Measurements from ENCODE around the gene CALHM2. TPM values are rescaled to one million over a fixed set of nuclear protein-coding genes. Genes with fewer than 3 reads are reported as not detected.
"Not testable (repeated sequence)": the region's sequence is repeated elsewhere in the genome, so short reads cannot be mapped to it uniquely, and the experiment has no call there.

The CALHM2 gene
- total RNA-seq, 1 donor from 2014 or later = 11.3 TPM

GRCh38 chr10:103423748-103424147 is 28.4 kb downstream of the CALHM2 start:
- Histone ChIP-seq H3K36me3 (peaks cover 95% of the 10 kb centered on the region), H3K9me3 (replicated peaks) (no peaks in the 10 kb centered on the region), H3K27me3 (ENCODE audit: low read depth) (no peaks in the 10 kb centered on the region), H3K4me1 (no peaks in the 10 kb centered on the region), H3K4me3 (no peak overlapping the region), H3K27ac (replicated peaks) (no peak overlapping the region)
- DNase-seq = no peak
- intact Hi-C loops (cut with micrococcal nuclease) = no loop called here
- TF ChIP-seq, protein P1, sequence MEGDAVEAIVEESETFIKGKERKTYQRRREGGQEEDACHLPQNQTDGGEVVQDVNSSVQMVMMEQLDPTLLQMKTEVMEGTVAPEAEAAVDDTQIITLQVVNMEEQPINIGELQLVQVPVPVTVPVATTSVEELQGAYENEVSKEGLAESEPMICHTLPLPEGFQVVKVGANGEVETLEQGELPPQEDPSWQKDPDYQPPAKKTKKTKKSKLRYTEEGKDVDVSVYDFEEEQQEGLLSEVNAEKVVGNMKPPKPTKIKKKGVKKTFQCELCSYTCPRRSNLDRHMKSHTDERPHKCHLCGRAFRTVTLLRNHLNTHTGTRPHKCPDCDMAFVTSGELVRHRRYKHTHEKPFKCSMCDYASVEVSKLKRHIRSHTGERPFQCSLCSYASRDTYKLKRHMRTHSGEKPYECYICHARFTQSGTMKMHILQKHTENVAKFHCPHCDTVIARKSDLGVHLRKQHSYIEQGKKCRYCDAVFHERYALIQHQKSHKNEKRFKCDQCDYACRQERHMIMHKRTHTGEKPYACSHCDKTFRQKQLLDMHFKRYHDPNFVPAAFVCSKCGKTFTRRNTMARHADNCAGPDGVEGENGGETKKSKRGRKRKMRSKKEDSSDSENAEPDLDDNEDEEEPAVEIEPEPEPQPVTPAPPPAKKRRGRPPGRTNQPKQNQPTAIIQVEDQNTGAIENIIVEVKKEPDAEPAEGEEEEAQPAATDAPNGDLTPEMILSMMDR (IDR thresholded peaks at IDR 0.05; ENCODE audit: borderline replicate concordance) = no peak

DNA sequence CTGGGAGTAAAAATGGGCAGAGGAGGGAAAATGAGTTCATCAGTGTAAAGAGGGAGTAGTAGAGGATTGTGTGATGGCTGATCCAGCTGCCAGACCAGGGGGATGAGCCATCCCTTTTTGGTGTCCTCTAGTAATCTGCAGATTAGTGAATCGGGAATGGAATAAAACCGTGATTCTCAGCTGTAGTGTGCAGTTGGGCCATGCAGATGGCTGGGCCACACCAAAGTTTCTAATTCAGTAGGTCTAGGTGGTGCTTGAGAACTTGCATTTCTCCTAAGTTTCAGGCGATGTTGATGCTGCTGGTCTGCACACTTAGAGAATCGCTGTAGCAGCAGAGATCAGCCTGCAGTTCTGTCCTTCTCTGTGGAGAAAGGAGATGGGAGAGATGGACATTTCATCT is 33.1 kb downstream of the CALHM2 start:
- no peaks in the 10 kb centered on the region for H3K9me3 ChIP-seq (replicated peaks)
- no peaks in the 10 kb centered on the region for H3K27me3 ChIP-seq (ENCODE audit: low read depth)
- H3K27ac ChIP-seq (replicated peaks) = no peak overlapping the region
- H3K4me3 ChIP-seq = no peak overlapping the region
- DNase-seq = no peak
- no peaks in the 10 kb centered on the region for H3K4me1 ChIP-seq
- intact Hi-C loops (cut with micrococcal nuclease) = no loop called here
- TF ChIP-seq, protein P1 (IDR thresholded peaks at IDR 0.05; ENCODE audit: borderline replicate concordance) = no peak
- peaks cover 93% of the 10 kb centered on the region for H3K36me3 ChIP-seq

- no peak for DNase-seq
- Histone ChIP-seq H3K36me3 (peaks cover 93% of the 10 kb centered on the region), H3K4me3 (no peak overlapping the region), H3K27ac (replicated peaks) (no peak overlapping the region), H3K27me3 (ENCODE audit: low read depth) (no peaks in the 10 kb centered on the region), H3K4me1 (no peaks in the 10 kb centered on the region), H3K9me3 (replicated peaks) (no peaks in the 10 kb centered on the region)
- TF ChIP-seq, protein P1 (IDR thresholded peaks at IDR 0.05; ENCODE audit: borderline replicate concordance) = no peak
- intact Hi-C loops (cut with micrococcal nuclease) = loop anchor here (2.0 kb wide), 1 partner anchor 67 kb away; no protein-coding TSS in a partner anchor
Measured at GRCh38 chr10:103417601-103418000, 34.6 kb downstream of the CALHM2 start.

GRCh38 chr10:103417148-103417469 is 35.1 kb downstream of the CALHM2 start:
- H3K9me3 ChIP-seq (replicated peaks); DNase-seq; H3K4me3 ChIP-seq; H3K27ac ChIP-seq (replicated peaks); H3K27me3 ChIP-seq (ENCODE audit: low read depth); H3K4me1 ChIP-seq: not testable (repeated sequence)
- H3K36me3 ChIP-seq = peaks cover 93% of the 10 kb centered on the region
- intact Hi-C loops (cut with micrococcal nuclease) = loop anchor here (2.0 kb wide), 1 partner anchor 68 kb away; no protein-coding TSS in a partner anchor

DNA sequence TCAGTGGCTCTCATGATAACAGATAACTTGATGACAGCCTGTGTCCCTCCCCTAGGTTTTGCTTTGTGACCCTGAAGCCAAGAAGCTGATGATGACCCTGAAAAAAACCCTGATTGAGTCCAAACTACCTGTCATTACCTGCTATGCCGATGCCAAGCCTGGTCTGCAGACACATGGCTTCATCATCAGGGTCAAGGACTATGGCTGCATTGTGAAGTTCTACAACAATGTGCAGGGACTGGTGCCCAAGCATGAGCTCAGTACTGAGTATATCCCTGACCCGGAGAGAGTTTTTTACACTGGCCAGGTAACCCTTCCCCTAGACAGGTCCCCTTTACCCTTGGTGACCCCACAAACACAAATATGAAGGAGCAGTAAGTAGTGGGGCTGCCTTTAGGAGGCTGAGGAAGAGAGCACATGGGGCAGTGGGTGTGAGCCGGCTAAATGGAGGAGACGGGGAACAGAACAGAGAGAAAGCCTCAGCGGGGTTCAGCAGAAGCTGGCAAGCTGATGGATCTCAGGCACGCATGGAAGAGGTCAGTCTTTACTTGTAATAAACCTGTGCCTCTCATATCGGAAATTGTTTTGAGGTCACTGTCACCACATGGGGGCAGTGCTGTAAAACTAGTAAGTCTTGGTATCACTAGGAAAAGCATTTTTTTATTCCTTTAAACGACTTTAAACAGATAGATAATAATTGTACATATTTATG is 35.6 kb downstream of the CALHM2 start:
- DNase-seq = peak; percentile 22
- TF ChIP-seq, protein P1 (IDR thresholded peaks at IDR 0.05; ENCODE audit: borderline replicate concordance) = peak; percentile 81
- no peaks in the 10 kb centered on the region for H3K27me3 ChIP-seq (ENCODE audit: low read depth)
- H3K36me3 ChIP-seq = peaks cover 96% of the 10 kb centered on the region
- H3K4me1 ChIP-seq = no peaks in the 10 kb centered on the region
- intact Hi-C loops (cut with micrococcal nuclease) = loop anchor here (2.0 kb wide), 1 partner anchor 68 kb away; no protein-coding TSS in a partner anchor
- H3K9me3 ChIP-seq (replicated peaks) = no peaks in the 10 kb centered on the region
- no peak overlapping the region for H3K4me3 ChIP-seq
- H3K27ac ChIP-seq (replicated peaks) = no peak overlapping the region

- Histone ChIP-seq H3K36me3 (peaks cover 97% of the 10 kb centered on the region), H3K9me3 (replicated peaks) (no peaks in the 10 kb centered on the region), H3K4me3 (no peak overlapping the region), H3K27me3 (ENCODE audit: low read depth) (no peaks in the 10 kb centered on the region), H3K27ac (replicated peaks) (no peak overlapping the region), H3K4me1 (no peaks in the 10 kb centered on the region)
- TF ChIP-seq, protein P1 (IDR thresholded peaks at IDR 0.05; ENCODE audit: borderline replicate concordance) = no peak
- DNase-seq = no peak
- intact Hi-C loops (cut with micrococcal nuclease) = no loop called here
Measured at GRCh38 chr10:103415581-103415980, 36.6 kb downstream of the CALHM2 start.
